ENCODE measurements around the gene DOCK10.

The DOCK10 gene

GRCh38 chr2:224995419-224995818, 46.8 kb downstream of the DOCK10 start:
- DNase-seq (ENCODE audit: low read depth) = no peak
- H3K4me3 ChIP-seq (ENCODE audit: low read length) = no peak overlapping the region
- TF ChIP-seq CTCF (conservative IDR thresholded peaks at IDR 0.05; ENCODE audit: low read length) = no peak

- no peak for DNase-seq (ENCODE audit: low read depth)
- TF ChIP-seq CTCF (conservative IDR thresholded peaks at IDR 0.05; ENCODE audit: low read length) = no peak
- no peak overlapping the region for H3K4me3 ChIP-seq (ENCODE audit: low read length)
Measured at GRCh38 chr2:224994242-224994823, 47.9 kb downstream of the DOCK10 start.

- DNase-seq (ENCODE audit: low read depth) = no peak
- no peak for TF ChIP-seq CTCF (conservative IDR thresholded peaks at IDR 0.05; ENCODE audit: low read length)
- no peak overlapping the region for H3K4me3 ChIP-seq (ENCODE audit: low read length)
Measured at GRCh38 chr2:224990710-224991109, 51.6 kb downstream of the DOCK10 start.

- no peak for TF ChIP-seq CTCF (conservative IDR thresholded peaks at IDR 0.05; ENCODE audit: low read length)
- no peak overlapping the region for H3K4me3 ChIP-seq (ENCODE audit: low read length)
- DNase-seq (ENCODE audit: low read depth) = no peak
Measured at GRCh38 chr2:224987733-224988132, 54.5 kb downstream of the DOCK10 start.

GRCh38 chr2:224986477-224986876, 55.8 kb downstream of the DOCK10 start:
- no peak for TF ChIP-seq CTCF (conservative IDR thresholded peaks at IDR 0.05; ENCODE audit: low read length)
- no peak for DNase-seq (ENCODE audit: low read depth)
- H3K4me3 ChIP-seq (ENCODE audit: low read length) = no peak overlapping the region

GRCh38 chr2:224984637-224985036, 57.6 kb downstream of the DOCK10 start:
- H3K4me3 ChIP-seq (ENCODE audit: low read length) = peak overlapping the region; percentile 54; the same call in 1 of the 2 replicates
- DNase-seq (ENCODE audit: low read depth) = no peak
- no peak for TF ChIP-seq CTCF (conservative IDR thresholded peaks at IDR 0.05; ENCODE audit: low read length)

GRCh38 chr2:224983712-224984554, 58.3 kb downstream of the DOCK10 start:
- no peak for TF ChIP-seq CTCF (conservative IDR thresholded peaks at IDR 0.05; ENCODE audit: low read length)
- peak; percentile 80 for DNase-seq (ENCODE audit: low read depth)
- peak overlapping the region; percentile 54 for H3K4me3 ChIP-seq (ENCODE audit: low read length)
